ACHN (cell line): ENCODE measurements around the gene FIBCD1.

Source experiments
- DNase-seq: peaks from one replicate; pipeline ENCODE4 v3.0.0-alpha.2; 2015
- in situ Hi-C: cut with HindIII; loops from 2 replicates; pipeline ENCODE4 v1.10.0; 2017; ENCODE audit warnings: low sequenced_read_pairs, low pct_ligation_motif_present, low pct_unique_long_range_greater_than_20kb

The FIBCD1 gene

GRCh38 chr9:130874783-130875182 is 64.3 kb downstream of the FIBCD1 start:
- no peak for DNase-seq
- in situ Hi-C loops, result no loop called here

GRCh38 chr9:130873966-130874365 is 65.1 kb downstream of the FIBCD1 start:
- in situ Hi-C loops, result no loop called here
- DNase-seq, result no peak

GRCh38 chr9:130872912-130873503 is 66.0 kb downstream of the FIBCD1 start:
- in situ Hi-C loops, result no loop called here
- no peak for DNase-seq

- no peak for DNase-seq
- in situ Hi-C loops, result no loop called here
These were observed 66.5 kb downstream of the FIBCD1 start for GRCh38 chr9:130872508-130872907.

DNA sequence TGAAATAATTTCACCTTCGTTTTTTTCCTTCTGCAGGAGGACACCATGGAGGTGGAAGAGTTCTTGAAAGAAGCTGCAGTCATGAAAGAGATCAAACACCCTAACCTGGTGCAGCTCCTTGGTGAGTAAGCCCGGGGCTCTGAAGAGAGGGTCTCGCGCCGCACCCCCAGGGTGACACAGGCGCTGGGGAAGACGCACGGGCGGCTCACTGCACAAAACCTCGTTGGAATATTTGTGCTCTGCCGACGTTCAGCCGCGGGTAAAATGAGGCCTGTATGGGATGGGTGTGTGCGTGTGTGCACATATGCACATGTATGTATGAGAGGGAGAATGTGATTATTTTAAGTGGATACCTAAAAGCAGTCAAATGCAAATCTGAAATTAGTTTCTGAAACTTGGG is 67.0 kb downstream of the FIBCD1 start:
- no peak for DNase-seq
- in situ Hi-C loops, result no loop called here

- in situ Hi-C loops, result no loop called here
- no peak for DNase-seq
These were observed 67.5 kb downstream of the FIBCD1 start for GRCh38 chr9:130871395-130872062.

DNA sequence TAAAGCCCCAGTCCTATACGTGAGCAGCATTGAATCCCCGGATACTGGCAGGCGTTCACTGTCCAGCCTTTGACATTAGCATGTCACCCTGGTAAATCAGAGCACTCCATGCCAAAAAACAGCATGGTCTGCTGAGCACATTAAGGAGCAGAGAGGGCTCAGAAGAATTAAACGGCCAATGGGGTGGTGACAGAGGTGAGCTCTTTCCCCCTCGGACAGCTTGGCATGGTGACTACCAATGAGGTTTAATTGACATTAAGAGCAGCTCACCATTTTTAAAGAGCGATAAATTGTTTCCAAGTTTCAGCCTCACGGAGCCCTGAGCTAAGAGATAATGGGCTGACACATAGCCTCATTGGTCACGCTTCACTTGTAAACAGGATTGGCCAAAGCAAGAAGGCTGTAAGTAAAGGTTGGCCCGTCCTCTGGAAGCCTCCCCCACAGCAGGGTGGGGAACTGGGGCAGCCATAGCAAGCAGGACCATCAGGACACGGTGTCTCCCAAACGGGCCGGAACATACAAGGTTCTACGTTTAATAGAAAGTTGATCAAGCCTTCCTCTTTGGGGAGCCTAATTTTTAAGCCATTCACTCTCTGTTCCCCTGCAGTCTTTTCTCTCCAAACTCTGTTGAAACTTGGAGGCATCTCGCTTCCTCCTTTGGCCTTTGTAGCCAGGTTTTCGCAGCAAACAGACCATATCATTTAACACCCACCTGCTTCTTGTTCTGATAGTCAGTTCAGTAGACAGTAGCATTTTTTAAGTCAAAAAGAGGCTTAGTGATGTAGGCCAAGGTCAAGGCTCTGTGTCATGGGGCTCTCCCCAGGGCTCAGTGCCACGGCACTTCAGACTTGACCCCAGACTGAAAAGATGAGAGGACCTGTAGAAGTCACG is 68.3 kb downstream of the FIBCD1 start:
- in situ Hi-C loops, result no loop called here
- no peak for DNase-seq

DNA sequence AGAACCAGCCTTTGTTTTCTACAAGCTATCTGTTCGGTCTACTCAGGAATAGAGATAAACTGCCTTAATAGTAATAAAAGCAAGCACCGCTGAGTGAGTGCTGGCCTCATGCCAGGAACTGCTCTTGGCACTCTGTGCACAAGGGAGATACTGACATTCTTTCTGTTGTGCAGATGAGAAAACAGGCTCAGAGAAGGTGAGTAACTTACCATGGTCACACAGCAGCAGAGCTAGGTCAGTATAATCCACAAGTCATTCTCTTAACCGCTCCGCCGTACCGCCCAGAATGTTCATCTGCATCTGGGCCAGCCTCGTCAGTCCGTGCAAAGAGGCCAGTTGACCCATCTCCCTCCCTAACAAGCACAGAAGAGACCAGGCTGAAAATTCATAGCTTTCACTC is 69.8 kb downstream of the FIBCD1 start:
- no peak for DNase-seq
- in situ Hi-C loops, result no loop called here

DNA sequence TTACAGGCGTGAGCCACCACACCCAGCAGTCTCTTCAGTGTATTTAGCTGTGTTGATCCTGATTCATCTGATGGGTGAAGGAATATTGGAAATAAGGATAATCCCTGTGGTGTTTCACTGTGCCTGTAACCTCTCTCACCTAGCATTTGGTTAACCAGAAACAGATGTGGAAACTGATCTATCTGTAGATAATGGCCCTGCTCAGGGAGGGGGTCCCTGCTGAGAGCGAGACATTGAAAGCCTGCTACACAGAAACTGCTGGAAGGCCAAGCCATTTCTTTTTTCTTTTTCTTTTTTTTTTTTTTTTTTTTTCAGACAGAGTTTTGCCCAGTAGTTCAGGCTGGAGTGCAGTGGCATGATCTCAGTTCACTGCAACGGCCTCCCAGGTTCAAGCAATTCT is 70.8 kb downstream of the FIBCD1 start:
- DNase-seq, result no peak
- in situ Hi-C loops, result no loop called here

- DNase-seq, result no peak
- in situ Hi-C loops, result no loop called here
These were observed 71.5 kb downstream of the FIBCD1 start for GRCh38 chr9:130867556-130867955.

DNA sequence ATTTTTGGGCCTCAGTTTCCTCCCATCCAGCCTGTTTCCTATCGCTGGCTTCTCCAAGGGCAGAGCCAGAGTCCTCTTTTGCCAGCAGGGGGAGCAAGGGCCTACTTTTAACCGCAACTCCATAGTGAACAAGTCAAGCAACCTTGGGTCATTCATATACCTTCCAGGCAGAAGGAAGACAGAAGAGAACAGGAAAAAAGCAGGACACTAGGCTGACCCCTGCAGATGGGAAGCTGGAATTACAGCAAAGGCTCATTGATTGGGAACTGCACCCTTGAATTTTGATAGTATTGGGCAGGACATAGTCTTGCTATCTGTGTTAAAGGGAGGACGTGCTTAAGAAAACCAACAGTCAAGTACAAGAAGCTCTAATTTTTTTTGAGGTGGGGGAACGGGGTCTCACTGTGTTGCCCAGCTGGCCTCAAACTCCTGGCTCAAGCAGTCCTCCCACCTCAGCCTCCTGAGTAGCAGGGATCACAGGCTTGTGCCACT is 72.5 kb downstream of the FIBCD1 start:
- DNase-seq, result peak; percentile 88
- in situ Hi-C loops, result no loop called here

DNA sequence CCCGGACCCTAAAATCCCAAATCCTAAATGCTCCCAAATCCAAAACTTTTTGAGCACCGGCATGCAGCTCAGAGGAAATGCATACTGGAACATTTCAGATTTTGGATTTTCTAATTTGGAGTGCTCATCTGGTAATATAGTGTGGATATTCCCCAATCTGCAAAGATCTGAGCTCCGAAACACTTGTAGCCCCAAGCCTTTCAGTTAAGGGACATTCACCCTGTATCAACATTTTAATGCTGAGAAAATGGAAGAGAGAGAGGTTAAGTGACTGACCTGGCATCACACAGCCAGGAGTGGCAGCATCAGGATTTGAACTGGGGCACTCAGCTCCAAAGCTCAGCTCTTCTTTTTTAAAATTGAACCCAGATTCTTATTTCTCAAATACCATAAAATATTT is 73.1 kb downstream of the FIBCD1 start:
- in situ Hi-C loops, result no loop called here
- no peak for DNase-seq

- DNase-seq, result no peak
- in situ Hi-C loops, result no loop called here
These were observed 74.5 kb downstream of the FIBCD1 start for GRCh38 chr9:130864541-130864940.

GRCh38 chr9:130862747-130863146 is 76.3 kb downstream of the FIBCD1 start:
- DNase-seq, result no peak
- in situ Hi-C loops, result no loop called here

GRCh38 chr9:130862217-130862616 is 76.8 kb downstream of the FIBCD1 start:
- DNase-seq, result no peak
- in situ Hi-C loops, result no loop called here

- in situ Hi-C loops, result no loop called here
- DNase-seq, result no peak
These were observed 77.5 kb downstream of the FIBCD1 start for GRCh38 chr9:130861372-130862180.

DNA sequence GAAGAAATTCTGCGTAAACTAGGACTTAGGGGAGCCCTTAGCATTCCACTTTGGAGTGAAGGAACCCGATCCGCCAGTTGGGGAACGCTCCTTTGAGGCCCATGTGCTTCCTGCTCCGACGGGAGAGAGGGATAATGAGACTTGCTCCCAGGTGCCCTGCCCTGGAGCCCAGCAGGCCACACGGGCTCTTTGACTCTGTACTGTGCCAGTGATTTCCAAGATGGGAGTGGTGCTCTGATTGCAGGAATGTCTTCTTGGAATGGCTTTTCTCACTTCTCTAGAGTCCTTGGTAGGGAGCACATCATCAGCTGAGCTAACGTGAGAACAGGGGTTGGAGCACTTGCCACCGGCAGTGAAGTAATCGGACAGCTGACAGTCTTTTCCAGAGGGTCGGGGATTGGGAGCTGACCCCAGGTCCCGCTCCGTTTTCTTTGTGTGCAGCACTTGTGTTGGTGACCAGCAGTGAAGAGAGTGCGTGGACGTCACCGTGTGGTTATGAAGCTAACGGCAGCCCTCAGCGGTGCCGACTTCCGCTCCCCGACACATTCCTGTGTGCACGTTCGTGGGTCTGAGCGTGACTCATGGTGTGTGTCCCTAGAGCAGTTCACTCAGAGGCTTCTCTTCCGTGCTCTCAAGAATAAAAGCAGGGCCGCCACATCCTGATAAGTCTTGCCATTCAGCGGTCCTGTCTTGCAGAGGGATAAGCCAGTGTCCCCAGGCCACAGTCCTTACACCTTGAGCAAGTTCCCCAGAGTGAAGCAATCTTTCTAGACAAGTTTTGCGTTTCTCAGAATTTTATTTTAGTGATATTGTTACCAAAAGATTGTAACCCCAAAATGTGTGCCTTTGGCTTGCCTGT is 78.4 kb downstream of the FIBCD1 start:
- peak; percentile 95 for DNase-seq
- in situ Hi-C loops, result no loop called here
